Activated naive CD4-positive, alpha-beta T cell (primary cell): ENCODE measurements around the gene NEUROD1.
"Not testable (repeated sequence)": the region's sequence is repeated elsewhere in the genome, so short reads cannot be mapped to it uniquely, and the experiment has no call there.

Source experiments
- DNase-seq, 4 experiments: peaks; one replicate each; lab custom pipeline; 2025; lab: John Stamatoyannopoulos, UW

Gene NEUROD1

DNA sequence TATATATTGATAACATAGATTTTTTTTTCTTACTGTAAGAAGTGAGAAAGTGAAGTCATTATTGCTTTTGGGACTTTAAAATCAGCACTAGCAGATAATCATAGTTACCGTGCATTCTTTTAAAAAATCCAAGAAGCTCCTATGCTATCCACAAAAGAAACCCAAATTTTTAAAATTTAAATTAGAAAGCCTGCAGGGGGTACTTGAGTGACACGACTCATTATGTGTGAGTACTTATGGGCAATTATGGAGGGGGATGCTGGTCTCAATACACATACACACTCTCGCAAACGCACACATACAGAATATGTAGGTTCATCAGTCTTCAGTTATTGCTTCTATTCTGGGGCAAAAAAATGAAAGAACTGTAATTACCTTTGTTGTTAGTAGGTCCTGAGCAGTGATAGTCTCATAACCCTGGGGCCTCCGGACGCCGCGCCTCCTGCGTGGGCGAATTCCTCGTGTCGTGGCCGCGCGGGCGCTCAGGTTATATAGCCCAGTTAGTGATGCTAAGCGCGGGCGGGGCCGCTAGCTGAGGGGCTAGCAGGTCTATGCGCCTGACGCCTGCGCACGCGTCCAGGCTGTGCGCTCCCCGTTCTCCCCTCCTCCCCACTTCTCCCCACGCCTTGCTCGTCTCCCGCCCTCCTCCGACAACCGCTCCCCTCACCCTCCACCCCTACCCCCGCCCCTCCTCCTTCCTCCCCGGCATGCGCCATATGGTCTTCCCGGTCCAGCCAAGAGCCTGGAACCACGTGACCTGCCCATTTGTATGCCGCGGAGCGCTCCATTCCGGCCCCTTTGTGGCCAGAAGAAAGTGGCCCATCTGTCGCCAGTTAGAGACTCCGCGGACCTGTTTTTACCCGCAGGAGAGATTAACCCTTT, at the start of gene NEUROD1:
Gene NEUROD1 (minus strand): TSS at position 463 of the 882 bp plus-strand sequence. CDS start 1,657 bp downstream, outside the sequence.
- DNase-seq = no peak

DNA sequence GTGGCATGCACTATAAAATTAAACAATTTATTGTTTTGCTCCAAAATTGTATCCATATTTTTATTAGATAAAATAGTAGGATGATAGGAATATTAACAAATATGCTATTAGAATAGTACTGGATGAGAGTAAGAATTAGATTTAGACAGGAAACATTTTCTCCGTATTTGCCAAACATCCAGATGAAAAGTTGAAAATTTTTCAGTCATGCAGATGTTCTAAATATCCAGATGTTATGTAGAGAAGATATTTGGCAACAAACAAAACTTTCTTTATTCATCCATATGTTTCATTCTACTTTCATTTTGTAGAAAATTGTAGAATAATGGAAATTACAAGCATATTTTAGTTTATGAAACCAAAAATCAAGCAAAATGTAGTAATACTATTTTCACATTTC, 45.2 kb upstream of the NEUROD1 start:
- DNase-seq = no peak

DNA sequence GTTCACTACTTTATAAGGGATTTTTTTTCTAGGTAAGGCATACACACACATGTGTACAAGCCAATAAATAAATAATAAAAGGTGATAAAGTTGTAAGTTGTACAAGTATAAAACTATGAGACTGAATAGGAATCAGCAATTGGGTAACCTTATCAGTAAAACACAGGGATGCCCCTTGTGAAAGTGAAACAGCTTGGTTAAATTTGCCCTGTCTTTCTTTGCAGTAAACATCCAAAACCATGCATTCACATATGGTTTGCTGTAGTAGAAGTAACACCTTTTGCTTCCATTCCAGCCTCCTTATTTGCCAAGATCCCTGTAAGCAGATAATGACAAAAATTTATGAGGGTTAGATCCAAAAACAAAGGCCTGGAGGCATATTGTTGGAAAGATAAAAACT, 44.3 kb upstream of the NEUROD1 start:
- DNase-seq = no peak

DNA sequence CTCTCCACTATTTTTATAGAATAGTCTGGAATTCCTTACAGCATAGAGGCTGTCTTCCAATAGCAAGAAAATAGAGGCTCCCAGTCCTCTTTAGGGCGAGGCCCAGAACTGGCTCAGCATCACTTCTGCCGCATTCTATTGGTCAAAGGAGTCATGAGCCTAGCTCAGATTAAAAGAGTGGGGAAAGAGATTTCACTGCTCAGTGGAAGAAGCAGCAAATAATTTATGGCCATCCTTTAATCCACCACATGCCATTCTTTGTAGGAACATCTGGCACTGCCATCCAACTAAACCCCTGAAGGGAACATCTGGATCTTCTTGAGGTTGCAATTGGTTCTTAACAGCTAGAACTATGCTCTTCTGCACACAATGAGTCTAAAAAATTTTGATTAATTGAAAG, 43.4 kb upstream of the NEUROD1 start:
- no peak for DNase-seq

DNA sequence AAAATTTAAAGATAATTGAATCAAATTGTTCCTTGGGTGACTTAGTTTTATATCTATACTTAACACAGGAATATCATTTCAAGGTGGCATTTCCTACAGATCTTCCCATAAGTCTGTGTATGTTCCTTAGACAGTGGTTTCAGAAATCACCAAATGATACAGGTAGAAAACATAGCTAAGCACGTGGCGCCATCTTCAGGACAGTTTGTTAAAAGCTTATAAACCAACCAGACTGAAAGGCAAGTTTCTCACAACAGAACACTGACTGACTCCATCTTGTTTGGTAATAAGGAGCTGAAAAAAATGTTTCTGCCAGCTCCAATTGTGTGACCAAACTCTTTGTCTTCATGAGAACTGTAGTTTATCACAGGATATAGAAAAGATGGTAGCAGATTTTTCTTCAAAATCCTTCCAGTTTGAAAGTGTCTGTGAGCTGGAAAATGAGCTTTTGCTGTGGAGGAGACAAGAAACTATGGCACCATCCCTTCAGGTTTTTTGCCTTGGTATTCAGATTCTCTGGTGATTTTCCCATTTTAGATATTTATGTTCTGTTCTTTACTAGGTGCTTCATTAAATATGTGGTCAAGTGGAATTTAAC, 34.8 kb upstream of the NEUROD1 start:
- DNase-seq = peak; percentile 1 to 49 (median 21)

DNA sequence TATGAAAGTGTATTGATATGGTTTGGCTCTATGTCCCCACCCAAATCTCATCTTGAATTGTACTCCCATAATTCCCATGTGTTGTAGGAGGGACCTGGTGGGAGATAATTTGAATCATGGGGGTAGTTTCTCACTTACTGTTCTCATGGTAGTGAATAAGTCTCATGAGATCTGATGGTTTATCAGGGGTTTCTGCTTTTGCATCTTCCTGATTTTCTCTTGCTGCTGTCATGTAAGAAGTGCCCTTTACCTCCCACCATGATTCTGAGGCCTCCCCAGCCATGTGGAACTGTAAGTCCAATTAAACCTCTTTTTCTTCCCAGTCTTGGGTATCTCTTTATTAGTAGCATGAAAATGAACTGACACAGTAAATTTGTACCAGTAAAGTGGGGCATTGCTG, 30.7 kb upstream of the NEUROD1 start:
- DNase-seq = not testable (repeated sequence)

DNA sequence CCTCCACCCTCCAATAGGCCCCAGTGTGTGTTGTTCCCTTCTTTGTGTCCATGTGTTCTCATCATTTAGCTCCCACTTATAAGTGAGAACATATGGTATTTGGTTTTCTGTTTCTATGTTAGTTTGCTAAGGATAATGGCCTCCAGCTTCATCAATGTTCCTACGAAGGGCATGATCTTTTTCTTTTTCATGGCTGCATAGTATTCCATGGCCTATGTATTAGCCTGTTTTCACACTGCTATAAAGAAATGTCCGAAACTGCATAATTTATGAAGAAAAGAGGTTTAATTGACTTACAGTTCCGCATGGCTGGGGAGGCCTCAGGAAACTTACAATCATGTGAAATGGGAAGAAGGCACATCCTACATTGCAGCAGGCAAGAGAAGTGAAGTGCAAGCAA, 22.2 kb upstream of the NEUROD1 start:
- not testable (repeated sequence) for DNase-seq

DNA sequence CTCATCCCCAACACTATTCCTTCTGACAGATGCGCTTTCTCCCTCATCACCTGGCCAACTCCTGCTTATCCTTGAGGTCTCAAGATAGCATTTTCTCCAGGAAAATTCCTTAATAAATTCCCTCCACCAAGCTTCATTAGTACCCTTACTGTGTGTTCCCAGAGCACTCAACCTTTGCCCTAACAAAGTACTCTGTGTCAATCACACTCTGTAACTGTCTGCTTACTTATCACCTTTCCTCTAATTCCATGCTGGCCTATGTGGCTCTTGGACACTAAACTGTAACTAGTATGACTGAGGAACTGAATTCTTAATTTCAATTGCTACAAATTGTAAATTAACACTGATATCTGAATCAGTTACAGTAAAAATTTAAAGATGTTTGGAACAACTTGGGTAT, 17.9 kb upstream of the NEUROD1 start:
- no peak for DNase-seq

DNA sequence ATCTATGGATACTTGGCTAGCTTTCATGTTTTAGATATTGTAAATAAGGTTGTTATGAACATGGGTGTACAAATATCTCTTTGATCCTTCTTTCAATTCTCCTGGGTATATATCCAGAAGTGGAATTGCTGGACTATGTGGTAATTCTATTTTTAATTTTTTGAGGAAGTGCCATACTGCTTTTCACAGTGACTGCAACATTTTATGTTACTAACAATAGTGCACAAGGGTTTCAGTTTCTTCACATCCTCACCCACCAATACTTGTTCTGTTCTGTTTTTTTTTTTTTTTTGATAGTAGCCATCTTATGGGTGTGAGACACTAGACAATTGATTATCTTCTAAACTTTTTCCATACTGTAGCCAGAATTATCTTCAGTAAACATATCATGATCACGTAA, 17.3 kb upstream of the NEUROD1 start:
- no peak for DNase-seq

DNA sequence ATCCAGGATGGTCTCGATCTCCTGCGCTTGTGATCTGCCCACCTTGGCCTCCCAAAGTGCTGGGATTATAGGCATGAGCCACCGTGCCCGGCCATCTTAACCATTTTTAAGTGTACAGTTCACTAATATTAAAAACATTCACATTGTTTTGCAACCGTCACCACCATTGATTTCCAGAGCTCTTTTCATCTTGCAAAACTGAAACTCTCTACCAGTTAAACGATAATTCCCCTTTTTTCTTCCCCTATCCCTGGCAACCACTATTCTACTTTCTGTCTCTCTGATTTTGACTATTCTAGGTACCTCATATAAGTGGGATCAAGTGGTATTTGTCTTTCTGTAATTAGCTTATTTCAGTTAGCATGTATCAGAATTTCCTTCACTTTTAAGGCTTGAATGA, 16.8 kb upstream of the NEUROD1 start:
- DNase-seq = no peak

DNA sequence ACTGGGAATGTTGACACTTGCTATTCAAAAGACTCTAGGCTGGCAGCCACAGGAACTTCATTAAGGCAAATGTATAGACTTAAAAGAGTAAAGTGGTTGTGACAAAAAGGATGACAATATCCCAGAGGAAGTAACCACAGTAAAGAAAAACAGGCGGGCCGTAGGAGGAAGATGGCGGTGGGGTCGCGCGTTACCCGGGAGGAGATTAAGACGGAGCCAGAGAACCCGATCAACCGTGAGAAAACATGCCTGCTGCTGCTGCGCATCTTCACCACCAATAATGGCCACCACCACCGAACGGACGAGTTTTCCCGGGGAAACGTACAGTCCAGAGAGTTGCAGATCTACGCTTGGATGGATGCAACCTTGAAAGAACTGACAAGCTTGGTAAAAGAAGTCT, 14.0 kb upstream of the NEUROD1 start:
- no peak for DNase-seq

DNA sequence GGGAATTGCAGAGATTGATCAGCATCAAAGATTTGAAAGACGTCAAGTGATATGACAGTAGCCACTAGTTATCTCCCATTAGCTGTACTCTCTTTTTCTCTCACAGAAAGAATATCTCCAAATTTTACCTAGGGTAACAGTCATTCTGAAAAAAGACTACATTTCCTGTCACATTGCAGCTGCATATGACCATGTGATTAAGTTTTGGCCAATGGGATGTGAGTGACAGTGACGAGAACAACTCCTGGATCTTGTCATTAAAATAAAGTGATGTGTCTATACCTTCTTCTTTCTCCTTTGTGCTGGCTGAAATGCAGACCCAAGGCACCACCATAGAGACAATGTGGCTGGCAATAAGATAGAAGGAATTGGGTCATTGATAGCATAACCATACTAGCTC, 10.5 kb upstream of the NEUROD1 start:
- no peak for DNase-seq

DNA sequence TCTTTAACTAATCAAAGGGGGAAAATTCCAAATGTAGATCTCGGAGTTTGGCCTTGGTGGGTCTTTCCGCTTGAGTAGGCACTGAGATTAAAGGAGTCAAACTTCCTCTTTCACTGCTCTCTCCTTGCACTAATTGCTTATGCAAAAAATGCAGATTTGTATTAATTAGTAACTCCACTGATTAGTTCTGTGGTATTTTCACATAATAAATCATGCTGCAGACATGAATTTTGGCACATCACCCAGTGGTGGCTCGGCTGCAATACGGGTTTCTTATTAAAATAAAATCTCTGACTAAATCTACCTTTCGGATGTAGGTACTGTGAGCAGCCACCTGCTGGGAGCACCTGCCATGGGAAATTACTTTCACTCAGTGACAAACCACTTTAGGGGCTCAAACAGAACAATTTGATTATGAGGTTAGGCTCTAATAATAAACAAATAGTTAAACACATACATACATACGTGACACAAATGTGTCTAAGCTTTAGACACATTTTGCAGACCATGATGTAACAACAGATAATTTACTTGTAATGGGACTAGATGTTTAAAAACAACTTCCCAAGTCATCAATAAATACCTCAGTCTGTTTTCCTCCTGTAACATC, 6.4 kb upstream of the NEUROD1 start:
- DNase-seq = no peak

DNA sequence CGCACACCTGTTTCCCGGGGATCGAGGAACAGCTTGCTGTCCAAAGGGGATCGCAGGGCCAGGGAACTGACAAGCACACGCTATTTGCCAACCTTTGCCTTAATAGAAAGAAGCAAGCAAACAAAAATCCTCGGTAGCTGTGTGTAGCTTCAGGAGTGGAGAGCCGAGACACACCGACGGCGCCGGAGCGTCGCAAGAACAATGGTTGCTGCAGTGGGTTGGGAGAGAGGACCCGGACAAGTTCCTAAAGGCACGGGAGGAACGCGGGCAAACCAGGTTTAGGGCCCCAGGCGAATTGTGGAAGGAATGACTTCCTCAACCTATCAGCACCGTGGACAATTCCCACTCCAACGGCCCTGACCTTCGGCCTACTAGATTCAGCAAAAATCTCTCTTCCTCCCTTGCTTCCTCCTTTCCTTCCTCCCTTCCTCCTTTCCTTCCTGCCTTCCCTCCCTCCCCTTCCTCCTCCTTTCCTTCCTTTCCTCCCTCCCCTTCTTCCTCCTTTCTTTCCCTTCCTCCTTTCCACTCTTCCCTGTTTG, 4.9 kb upstream of the NEUROD1 start:
- DNase-seq = no peak

DNA sequence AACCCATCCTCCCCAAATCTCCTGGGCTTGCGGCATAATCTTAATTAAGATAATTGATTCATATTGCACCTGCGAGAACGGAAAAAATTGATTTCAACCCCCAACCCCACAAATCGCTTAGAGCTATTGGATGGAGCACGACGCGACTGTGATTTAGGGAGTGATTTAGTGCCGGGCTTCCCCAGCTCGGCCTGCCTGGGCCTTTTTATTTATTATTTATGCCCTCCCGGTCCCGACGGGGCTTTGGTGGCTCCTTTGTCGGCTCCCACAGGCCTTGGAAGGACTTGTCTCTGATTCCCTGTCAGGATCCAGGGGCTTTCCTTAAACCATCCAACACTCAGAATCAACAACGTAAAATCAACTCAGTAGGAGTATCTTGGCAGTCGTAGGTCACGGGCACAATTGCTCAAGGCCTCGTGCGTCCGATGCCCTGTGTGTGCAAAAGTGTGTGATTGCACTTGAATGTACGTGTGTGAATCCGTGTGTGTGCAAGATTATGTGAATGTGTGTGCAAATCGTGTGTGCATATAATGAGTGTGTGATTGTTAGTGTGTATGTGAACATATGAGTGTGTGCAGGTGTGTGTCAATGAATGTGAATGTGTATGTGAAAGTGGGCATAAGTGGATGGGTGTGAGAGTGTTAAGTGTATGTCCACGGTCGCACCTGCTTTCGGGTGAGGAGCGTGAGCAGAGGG, 4.3 kb upstream of the NEUROD1 start:
- no peak for DNase-seq

DNA sequence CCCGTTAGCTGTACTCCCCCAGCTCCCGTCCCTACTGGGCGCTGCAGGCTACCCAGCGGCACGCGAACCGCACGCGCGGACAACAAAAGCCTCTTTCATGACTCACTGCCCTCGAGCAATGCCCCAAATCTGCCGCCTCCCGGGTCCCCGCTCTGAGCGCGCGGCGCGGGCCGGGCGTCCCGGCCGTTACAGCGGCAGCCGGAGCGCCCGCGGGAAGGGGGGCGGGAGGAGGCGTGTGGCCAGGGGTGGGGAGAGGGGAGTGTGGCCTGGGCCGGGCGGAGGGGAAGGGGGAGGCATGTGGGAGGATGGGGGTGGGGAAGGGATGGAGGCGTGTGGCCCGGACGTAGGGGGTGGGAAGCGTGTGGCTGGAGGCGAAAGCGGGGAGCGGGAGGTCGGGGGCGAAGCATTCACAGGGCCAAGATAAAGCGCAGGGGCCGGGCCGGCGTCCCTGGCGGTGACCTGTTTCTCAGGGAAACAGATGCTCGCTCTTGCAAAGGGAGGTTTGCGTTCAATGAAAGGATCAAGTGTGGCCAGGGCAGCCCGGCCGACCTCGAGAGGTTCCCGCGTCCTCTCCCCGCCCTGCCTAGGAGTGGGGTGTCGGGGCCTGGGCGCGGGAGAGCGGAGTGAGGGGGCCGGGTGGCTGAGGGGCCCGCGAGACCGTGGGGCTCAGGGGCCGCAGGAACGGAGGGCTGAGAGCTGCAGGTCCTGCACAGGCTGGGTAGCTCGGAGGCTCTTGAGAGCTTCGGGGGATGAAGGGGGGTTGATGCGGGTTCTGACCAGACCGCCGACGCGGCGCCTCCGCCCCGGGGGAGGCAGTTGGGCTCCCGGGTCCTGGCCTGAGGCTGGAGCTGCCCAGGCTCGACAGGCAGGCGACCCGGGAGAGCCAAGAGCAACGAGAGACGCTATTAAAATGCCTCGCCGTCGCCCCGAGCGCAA, 3.5 kb upstream of the NEUROD1 start:
- DNase-seq = no peak

DNA sequence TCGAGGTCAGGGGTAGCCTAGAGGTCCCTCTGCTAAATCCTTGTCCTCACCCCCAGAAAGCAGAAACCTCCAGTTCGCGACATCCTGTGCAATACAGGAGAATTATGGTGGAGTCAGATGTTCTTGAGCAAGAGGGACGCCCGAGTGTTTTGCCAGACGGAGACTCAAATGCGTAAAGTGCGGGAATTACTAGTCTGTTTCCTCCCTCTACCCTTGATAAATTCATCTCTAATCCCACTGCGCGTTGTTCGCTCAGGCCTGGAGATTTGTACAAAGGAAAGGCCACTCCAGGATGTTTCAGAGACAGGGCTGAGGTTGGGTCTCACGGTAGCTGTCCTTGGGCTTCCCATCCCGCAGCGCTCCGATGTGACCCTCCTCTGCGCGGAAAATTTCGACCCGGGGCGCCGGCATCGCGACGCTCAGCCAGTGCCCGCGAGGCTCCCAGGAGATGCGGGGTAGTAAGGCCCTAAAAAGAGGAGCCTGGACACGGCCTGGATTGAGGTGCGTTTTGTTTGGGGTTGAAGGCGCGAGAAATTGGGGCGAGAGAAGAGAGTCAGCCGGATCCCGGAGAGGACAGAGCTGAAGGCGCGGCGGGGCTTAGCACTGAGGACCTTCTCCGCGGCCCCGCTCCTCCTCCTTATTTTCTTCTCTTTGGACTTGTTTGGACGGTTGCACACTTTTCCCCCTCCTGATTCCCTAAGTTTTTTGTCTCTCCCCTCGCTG, 2.6 kb upstream of the NEUROD1 start:
- DNase-seq = no peak

DNA sequence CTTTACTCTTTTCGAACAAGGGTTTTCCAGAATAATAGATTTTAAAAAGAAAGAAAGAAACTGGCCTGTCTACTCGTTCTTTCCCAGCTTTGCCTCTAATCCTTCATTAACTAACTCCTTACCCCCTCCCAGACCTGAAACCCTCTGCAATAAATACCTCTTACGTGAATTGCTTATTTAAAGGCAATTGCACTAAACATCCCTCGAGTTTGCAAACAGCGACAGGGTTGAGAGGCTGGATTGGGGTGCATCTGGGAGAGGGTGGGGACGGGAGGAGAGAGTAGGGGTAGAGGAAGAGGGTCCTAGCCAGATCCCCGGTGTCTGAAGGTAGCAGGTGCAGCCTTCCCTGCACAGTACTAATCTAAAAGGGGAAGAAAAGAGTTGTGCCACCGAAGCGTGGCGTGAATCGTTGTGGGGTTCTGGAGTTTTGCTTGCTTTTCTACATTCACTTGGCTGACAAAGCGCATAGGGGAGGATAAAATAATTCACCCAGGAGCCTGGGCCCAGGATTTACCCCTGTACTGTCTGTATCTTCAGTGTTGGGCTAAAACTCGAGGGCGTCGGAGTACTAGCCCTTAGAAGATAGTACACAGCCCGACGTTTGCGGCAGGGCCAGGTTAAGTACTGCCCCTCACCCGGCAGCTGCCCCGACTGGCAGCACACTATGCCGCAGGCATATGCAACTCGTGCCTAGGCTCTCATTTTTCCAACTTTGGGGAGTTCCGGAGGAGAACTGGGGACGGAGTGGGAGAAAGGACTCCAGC, 1.9 kb upstream of the NEUROD1 start:
- no peak for DNase-seq

DNA sequence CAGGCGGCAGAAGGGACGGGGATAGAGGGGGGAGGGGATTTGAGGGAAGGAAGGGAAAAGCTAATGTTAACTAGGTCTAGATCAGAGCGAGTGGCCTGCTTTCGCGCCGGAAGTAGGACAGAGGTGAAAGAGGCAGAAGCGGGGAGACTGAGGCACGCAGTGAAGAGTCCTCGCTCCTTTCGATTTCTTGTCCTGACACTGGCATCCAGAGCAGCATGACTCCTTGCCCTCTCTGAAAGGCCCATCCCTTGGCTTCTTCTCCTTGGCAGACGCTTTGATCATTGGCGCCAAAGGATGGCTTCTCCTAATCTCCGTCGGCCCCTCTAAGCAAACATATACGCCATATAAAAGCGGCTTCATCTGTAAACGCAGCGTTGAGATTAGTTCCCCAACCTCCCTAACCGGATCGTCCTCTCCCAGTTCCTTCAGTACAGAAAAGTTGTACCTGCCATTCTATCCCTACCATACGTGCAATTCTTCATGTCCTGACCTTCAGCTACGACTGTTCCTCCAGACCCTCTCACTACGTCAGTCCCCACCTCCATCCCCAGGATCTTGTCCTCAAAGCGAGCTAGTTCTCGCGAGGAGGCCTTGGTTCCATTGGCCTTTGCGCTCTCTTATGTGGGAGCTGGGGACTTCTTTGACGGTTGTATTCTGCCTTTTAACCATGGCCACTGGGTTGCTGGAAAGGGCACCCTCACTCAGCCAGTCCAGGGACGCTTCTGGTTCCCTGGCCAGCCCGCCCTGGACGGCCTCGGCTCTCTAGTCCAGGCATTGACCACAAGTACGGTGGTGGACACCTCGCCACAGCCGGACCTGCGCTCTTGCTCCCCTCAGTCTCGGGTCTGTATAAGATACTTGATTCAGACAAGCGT, 857 bp upstream of the NEUROD1 start:
- DNase-seq = no peak
